HG02970 (cell line): ENCODE results near the gene KLHL36.
"Not testable (repeated sequence)": the region's sequence is repeated elsewhere in the genome, so short reads cannot be mapped to it uniquely, and the experiment has no call there.

ENCODE experiments used
- ATAC-seq: cut with Tn5 transposase; IDR thresholded peaks from one replicate; pipeline ENCODE4 v1.9.1; 2021; ENCODE audit warnings: mild to moderate bottlenecking, moderate library complexity, moderate number of reproducible peaks; ENCODE audit not compliant: unreplicated experiment, low FRiP score

KLHL36 gene

GRCh38 chr16:84667600-84668309 lies 19.4 kb downstream of the KLHL36 start:
- no peak for ATAC-seq

- ATAC-seq, result no peak
Measured at GRCh38 chr16:84670063-84670462, 21.8 kb downstream of the KLHL36 start.

GRCh38 chr16:84672276-84673202 lies 24.2 kb downstream of the KLHL36 start:
- no peak for ATAC-seq

GRCh38 chr16:84673203-84673535 lies 24.9 kb downstream of the KLHL36 start:
- no peak for ATAC-seq

- no peak for ATAC-seq
Measured at GRCh38 chr16:84673561-84673960, 25.2 kb downstream of the KLHL36 start.

GRCh38 chr16:84675423-84675822 lies 27.1 kb downstream of the KLHL36 start:
- no peak for ATAC-seq

- ATAC-seq, result no peak
Measured at GRCh38 chr16:84675884-84676283, 27.6 kb downstream of the KLHL36 start.

GRCh38 chr16:84677017-84677803 lies 28.9 kb downstream of the KLHL36 start:
- no peak for ATAC-seq

- ATAC-seq, result no peak
Measured at GRCh38 chr16:84677849-84678248, 29.5 kb downstream of the KLHL36 start.

GRCh38 chr16:84678541-84678940 lies 30.2 kb downstream of the KLHL36 start:
- ATAC-seq, result no peak

GRCh38 chr16:84680165-84680842 lies 32.0 kb downstream of the KLHL36 start:
- ATAC-seq, result no peak

GRCh38 chr16:84680843-84681629 lies 32.7 kb downstream of the KLHL36 start:
- no peak for ATAC-seq

- no peak for ATAC-seq
Measured at GRCh38 chr16:84683691-84684591, 35.6 kb downstream of the KLHL36 start.

- no peak for ATAC-seq
Measured at GRCh38 chr16:84684592-84684965, 36.3 kb downstream of the KLHL36 start.

- ATAC-seq, result no peak
Measured at GRCh38 chr16:84685210-84685609, 36.9 kb downstream of the KLHL36 start.

- no peak for ATAC-seq
Measured at GRCh38 chr16:84686707-84687298, 38.5 kb downstream of the KLHL36 start.

GRCh38 chr16:84687715-84688114 lies 39.4 kb downstream of the KLHL36 start:
- no peak for ATAC-seq

GRCh38 chr16:84688163-84688562 lies 39.9 kb downstream of the KLHL36 start:
- ATAC-seq, result not testable (repeated sequence)
